Vagina (tissue), 2 donors: Measurements from ENCODE around the gene BSG. TPM values are rescaled to one million over a fixed set of nuclear protein-coding genes. Genes with fewer than 3 reads are reported as not detected.

Source experiments
- DNase-seq, 2 donors: peaks; one replicate each; pipeline ENCODE4 v3.0.0-alpha.2; 2017; ENCODE audit errors: extremely low spot score in 2 of 2
- H3K27ac ChIP-seq: fragments of 200-600 bp; sonication (generic); one replicate; pipeline ENCODE4 v1.5.1; 2019
- H3K27me3 ChIP-seq: fragments of 200-600 bp; sonication (generic); one replicate; pipeline ENCODE4 v1.5.1; 2019
- H3K36me3 ChIP-seq, 2 donors: fragments of 200-600 bp; sonication (generic); one replicate each; pipeline ENCODE4 v1.5.1; 2017 to 2019
- H3K4me1 ChIP-seq: fragments of 200-600 bp; sonication (generic); one replicate; pipeline ENCODE4 v1.5.1; 2019
- H3K4me3 ChIP-seq, 2 donors: fragments of 200-600 bp; sonication (generic); 1 replicate in 1 of 2; 2 replicates in 1 of 2; pipeline ENCODE4 v1.5.1; 2016 to 2019
- H3K9me3 ChIP-seq: fragments of 200-600 bp; sonication (generic); one replicate; pipeline ENCODE4 v1.5.1; 2019
- CTCF ChIP-seq, 3 experiments: fragments of 450-650 bp in 2 of 3; fragments of 200-600 bp in 1 of 3; sonication (generic) in 1 of 3; IDR thresholded peaks; one replicate each; pipeline ENCODE4 v1.5.1; 2017 to 2019; ENCODE audit warnings: antibody characterized with exemption in 3 of 3, mild to moderate bottlenecking in 2 of 3, moderate library complexity in 2 of 3
- POLR2A ChIP-seq, 2 donors: fragments of 450-650 bp; IDR thresholded peaks; one replicate each; pipeline ENCODE4 v1.6.1; 2017; ENCODE audit warnings: antibody characterized with exemption in 2 of 2, mild to moderate bottlenecking in 2 of 2, moderate library complexity in 2 of 2
- POLR2AphosphoS5 ChIP-seq, 2 donors: sonication (generic); formaldehyde crosslinking; IDR thresholded peaks; one replicate each; pipeline ENCODE4 v1.9.0; 2017; ENCODE audit warnings: antibody characterized with exemption in 2 of 2, mild to moderate bottlenecking in 2 of 2, low read depth in 1 of 2; ENCODE audit not compliant: insufficient read depth in 1 of 2
- intact Hi-C: fragments of 100-400 bp; cut with DNase I; formaldehyde crosslinking; loops from one replicate; pipeline ENCODE4 v1.15.1; 2023
- total RNA-seq: library from RNA; depleted of rRNA; stranded (reverse); fragments of >200 nt; gene quantifications from one replicate; pipeline ENCODE4 v1.2.3, GENCODE V29; 2016

Gene BSG
- total RNA-seq, 1 donor from 2014 or later: 231 TPM

DNA sequence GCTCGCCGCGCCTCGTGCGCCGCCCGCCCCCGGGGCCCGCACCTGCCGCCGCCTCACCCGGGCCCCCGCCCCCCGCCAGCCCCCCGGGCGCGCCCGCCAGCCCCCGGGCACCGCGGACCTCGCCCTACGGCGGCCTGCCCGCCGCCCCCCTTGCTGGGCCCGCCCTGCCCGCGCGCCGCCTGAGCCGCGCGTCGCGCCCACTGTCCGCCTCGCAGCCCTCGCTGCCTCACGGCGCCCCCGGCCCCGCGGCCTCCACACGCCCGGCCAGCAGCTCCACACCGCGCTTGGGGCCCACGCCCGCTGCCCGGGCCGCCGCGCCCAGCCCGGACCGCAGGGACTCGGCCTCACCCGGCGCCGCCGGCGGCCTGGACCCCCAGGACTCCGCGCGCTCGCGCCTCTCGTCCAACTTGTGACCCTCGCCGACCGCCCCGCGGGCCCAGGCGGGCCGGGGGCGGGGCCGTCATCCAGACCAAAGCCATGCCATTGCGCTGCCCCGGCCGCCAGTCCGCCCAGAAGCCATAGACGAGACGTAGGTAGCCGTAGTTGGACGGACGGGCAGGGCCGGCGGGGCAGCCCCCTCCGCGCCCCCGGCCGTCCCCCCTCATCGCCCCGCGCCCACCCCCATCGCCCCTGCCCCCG, 43.8 kb downstream of the BSG start:
- Histone ChIP-seq H3K27ac (no peak overlapping the region), H3K4me3 (no peak overlapping the region), H3K9me3 (no peaks in the 10 kb centered on the region), H3K36me3 (peaks cover 0 to 37% of the 10 kb centered on the region in 2 donors), H3K27me3 (no peaks in the 10 kb centered on the region), H3K4me1 (peaks cover 4% of the 10 kb centered on the region)
- no peak for TF ChIP-seq POLR2A (IDR thresholded peaks at IDR 0.05)
- no peak for TF ChIP-seq POLR2AphosphoS5 (IDR thresholded peaks at IDR 0.05; ENCODE audit: insufficient read depth in 1 of 2, low read depth in 1 of 2)
- TF ChIP-seq CTCF (IDR thresholded peaks at IDR 0.05): no peak
- no peak for DNase-seq
- intact Hi-C loops: no loop called here

DNA sequence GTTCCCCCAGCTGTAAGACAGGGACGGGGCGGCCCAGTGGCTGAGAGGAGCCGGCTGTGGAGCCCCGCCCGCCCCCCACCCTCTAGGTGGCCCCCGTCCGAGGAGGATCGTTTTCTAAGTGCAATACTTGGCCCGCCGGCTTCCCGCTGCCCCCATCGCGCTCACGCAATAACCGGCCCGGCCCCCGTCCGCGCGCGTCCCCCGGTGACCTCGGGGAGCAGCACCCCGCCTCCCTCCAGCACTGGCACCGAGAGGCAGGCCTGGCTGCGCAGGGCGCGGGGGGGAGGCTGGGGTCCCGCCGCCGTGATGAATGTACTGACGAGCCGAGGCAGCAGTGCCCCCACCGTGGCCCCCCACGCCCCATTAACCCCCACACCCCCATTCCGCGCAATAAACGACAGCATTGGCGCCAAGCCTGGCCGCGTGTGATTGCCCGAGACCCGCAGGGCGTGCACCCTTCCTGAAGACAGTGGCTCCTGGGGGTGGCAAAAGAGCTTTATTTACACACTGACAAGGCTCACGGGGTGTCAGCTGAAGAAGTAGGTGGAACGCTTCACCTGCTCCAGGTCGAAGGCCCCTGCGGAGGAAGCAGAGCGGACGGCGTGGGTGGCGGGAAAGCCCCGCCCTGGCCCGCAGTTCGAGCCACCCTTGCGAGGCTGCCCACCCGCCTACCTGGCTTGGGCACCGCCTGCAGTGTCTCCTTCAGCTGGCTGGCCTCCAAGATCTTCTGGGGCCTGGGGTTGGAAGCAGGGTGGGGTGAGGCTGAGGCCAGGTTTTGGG, 44.5 kb downstream of the BSG start:
- H3K4me3 ChIP-seq: no peak overlapping the region
- no peaks in the 10 kb centered on the region for H3K9me3 ChIP-seq
- DNase-seq: no peak
- H3K36me3 ChIP-seq: peaks cover 0 to 44% of the 10 kb centered on the region in 2 donors
- no peaks in the 10 kb centered on the region for H3K4me1 ChIP-seq
- TF ChIP-seq POLR2A (IDR thresholded peaks at IDR 0.05) (no peak), CTCF (IDR thresholded peaks at IDR 0.05) (no peak), POLR2AphosphoS5 (IDR thresholded peaks at IDR 0.05; ENCODE audit: insufficient read depth in 1 of 2, low read depth in 1 of 2) (no peak)
- intact Hi-C loops: no loop called here
- H3K27me3 ChIP-seq: no peaks in the 10 kb centered on the region
- no peak overlapping the region for H3K27ac ChIP-seq

GRCh38 chr19:617551-618246, 45.3 kb downstream of the BSG start:
- H3K27me3 ChIP-seq: no peaks in the 10 kb centered on the region
- no peak for TF ChIP-seq CTCF (IDR thresholded peaks at IDR 0.05)
- no peak for TF ChIP-seq POLR2AphosphoS5 (IDR thresholded peaks at IDR 0.05; ENCODE audit: insufficient read depth in 1 of 2, low read depth in 1 of 2)
- TF ChIP-seq POLR2A (IDR thresholded peaks at IDR 0.05): no peak
- H3K4me3 ChIP-seq: no peak overlapping the region
- H3K36me3 ChIP-seq: peaks cover 0 to 52% of the 10 kb centered on the region in 2 donors
- H3K4me1 ChIP-seq: no peaks in the 10 kb centered on the region
- no peak for DNase-seq
- H3K27ac ChIP-seq: no peak overlapping the region
- intact Hi-C loops: no loop called here
- H3K9me3 ChIP-seq: no peaks in the 10 kb centered on the region

DNA sequence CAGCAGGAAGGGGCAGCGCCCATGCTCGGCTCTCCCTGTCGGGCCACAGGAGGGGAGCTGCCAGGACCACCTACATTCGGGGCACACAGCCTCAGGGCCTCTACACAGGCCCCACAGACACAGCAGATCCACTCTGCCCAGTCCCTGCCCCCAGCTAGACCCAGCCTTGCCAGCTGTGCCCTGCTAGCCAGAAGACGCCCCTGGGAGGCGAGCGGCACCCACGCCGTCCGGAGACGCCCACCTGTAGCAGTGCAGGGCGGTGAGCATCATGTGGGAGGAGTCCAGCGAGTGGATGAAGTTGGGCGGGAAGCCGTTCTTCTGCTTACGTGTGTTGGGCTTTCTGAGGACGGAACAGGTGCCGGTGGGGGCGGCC, 45.8 kb downstream of the BSG start:
- peaks cover 0 to 54% of the 10 kb centered on the region in 2 donors for H3K36me3 ChIP-seq
- H3K27ac ChIP-seq: no peak overlapping the region
- H3K4me1 ChIP-seq: no peaks in the 10 kb centered on the region
- no peak for DNase-seq
- intact Hi-C loops: no loop called here
- TF ChIP-seq POLR2A (IDR thresholded peaks at IDR 0.05) (no peak), POLR2AphosphoS5 (IDR thresholded peaks at IDR 0.05; ENCODE audit: insufficient read depth in 1 of 2, low read depth in 1 of 2) (no peak), CTCF (IDR thresholded peaks at IDR 0.05) (no peak)
- H3K4me3 ChIP-seq: no peak overlapping the region
- no peaks in the 10 kb centered on the region for H3K27me3 ChIP-seq
- no peaks in the 10 kb centered on the region for H3K9me3 ChIP-seq
